A673 (cell line): Measurements from ENCODE around the gene TRDN. TPM values are rescaled to one million over a fixed set of nuclear protein-coding genes. Genes with fewer than 3 reads are reported as not detected.

Experiments used
- BruUV-seq: library from RNA; stranded (reverse); fragments of 400-500 nt; replicated peaks from 2 replicates; lab custom pipeline; 2021; lab: Mats Ljungman, UMichigan
- CTCF ChIA-PET: fragments of 300-600 bp; sonication (Branson Sonifier 250); formaldehyde crosslinking; loops from one replicate; lab custom pipeline; 2022; ENCODE audit warnings: antibody characterized with exemption; lab: Charles Lee
- POLR2A ChIA-PET: fragments of 300-600 bp; sonication (Branson Sonifier 250); formaldehyde crosslinking; loops from one replicate; lab custom pipeline; 2022; ENCODE audit warnings: antibody characterized with exemption; ENCODE audit not compliant: low non-redundant PET; lab: Charles Lee
- DNase-seq: peaks from one replicate; pipeline ENCODE4 v3.0.0-alpha.2; 2015; ENCODE audit warnings: low spot score
- H3K27ac ChIP-seq: fragments of 200-600 bp; sonication (generic); 2 replicates; pipeline ENCODE4 v1.5.1; 2016; ENCODE audit warnings: mixed run types, low read depth, mild to moderate bottlenecking, mixed read lengths, antibody characterized with exemption, low read length; ENCODE audit not compliant: poor library complexity, severe bottlenecking
- H3K27me3 ChIP-seq: fragments of 200-600 bp; sonication (generic); replicated peaks from 2 replicates; pipeline ENCODE4 v1.6.1; 2017; ENCODE audit warnings: mixed run types, low read depth, mild to moderate bottlenecking, mixed read lengths, antibody characterized with exemption, low read length; ENCODE audit not compliant: insufficient read depth, poor library complexity
- H3K36me3 ChIP-seq: fragments of 200-600 bp; sonication (generic); 2 replicates; pipeline ENCODE4 v1.6.1; 2016; ENCODE audit warnings: mixed run types, mild to moderate bottlenecking, mixed read lengths, antibody characterized with exemption, low read length; ENCODE audit not compliant: insufficient read depth, poor library complexity, severe bottlenecking
- H3K4me1 ChIP-seq: fragments of 200-600 bp; sonication (generic); 2 replicates; pipeline ENCODE4 v1.6.1; 2017; ENCODE audit warnings: mixed run types, mild to moderate bottlenecking, mixed read lengths, antibody characterized with exemption, low read length; ENCODE audit not compliant: insufficient read depth, poor library complexity, severe bottlenecking
- H3K4me3 ChIP-seq: fragments of 200-600 bp; sonication (generic); 2 replicates; pipeline ENCODE4 v1.5.1; 2016; ENCODE audit warnings: low read depth, mixed run types, mild to moderate bottlenecking, mixed read lengths, low read length; ENCODE audit not compliant: poor library complexity, severe bottlenecking
- H3K9me3 ChIP-seq: fragments of 200-600 bp; sonication (generic); 2 replicates; pipeline ENCODE4 v1.6.1; 2016; ENCODE audit warnings: mixed run types, low read depth, mild to moderate bottlenecking, mixed read lengths, antibody characterized with exemption, low read length; ENCODE audit not compliant: poor library complexity, severe bottlenecking
- CTCF ChIP-seq: fragments of 300-800, 200-600 bp; sonication (generic); conservative IDR thresholded peaks from 2 replicates; pipeline ENCODE4 v1.5.1; 2017; ENCODE audit warnings: low read depth, mild to moderate bottlenecking, antibody characterized with exemption, low read length, moderate library complexity, mixed read lengths
- EZH2 ChIP-seq: fragments of 200-600 bp; sonication (generic); IDR thresholded peaks from 2 replicates; pipeline ENCODE4 v1.6.1; 2017; ENCODE audit warnings: borderline replicate concordance, low read depth, mild to moderate bottlenecking, mixed read lengths, antibody characterized with exemption, low read length; ENCODE audit not compliant: poor library complexity, severe bottlenecking
- intact Hi-C: fragments of 100-400 bp; cut with micrococcal nuclease; formaldehyde crosslinking; loops from one replicate; pipeline ENCODE4 v1.10.0; 2022; ENCODE audit not compliant: unreplicated experiment
- total RNA-seq: library from RNA; stranded (reverse); gene quantifications from 2 replicates; pipeline ENCODE4 v1.2.3, GENCODE V29; 2021

The TRDN gene
- total RNA-seq, 1 experiment from 2014 or later = 3.8 TPM

GRCh38 chr6:123640567-123641187 lies 3.9 kb upstream of the TRDN start:
- Histone ChIP-seq H3K27ac (peak overlapping the region; percentile 5), H3K27me3 (no peaks in the 10 kb centered on the region), H3K9me3 (no peaks in the 10 kb centered on the region), H3K4me1 (peaks cover 6% of the 10 kb centered on the region), H3K36me3 (no peaks in the 10 kb centered on the region), H3K4me3 (no peak overlapping the region)
- ChIA-PET POLR2A (no interaction called here), CTCF (no interaction called here)
- no peak for TF ChIP-seq CTCF
- no peak for TF ChIP-seq EZH2
- intact Hi-C loops = no loop called here
- BruUV-seq = no TSS peak
- peak; percentile 45 for DNase-seq

GRCh38 chr6:123638865-123639264 lies 2.1 kb upstream of the TRDN start:
- no peak for DNase-seq
- TF ChIP-seq CTCF = no peak
- TF ChIP-seq EZH2 = no peak
- intact Hi-C loops = no loop called here
- Histone ChIP-seq H3K4me1 (peaks cover 6% of the 10 kb centered on the region), H3K9me3 (no peaks in the 10 kb centered on the region), H3K4me3 (no peak overlapping the region), H3K27me3 (no peaks in the 10 kb centered on the region), H3K27ac (no peak overlapping the region), H3K36me3 (no peaks in the 10 kb centered on the region)
- CTCF ChIA-PET = no interaction called here
- BruUV-seq = no TSS peak
- POLR2A ChIA-PET = no interaction called here

- H3K36me3 ChIP-seq = no peaks in the 10 kb centered on the region
- ChIA-PET POLR2A (no interaction called here), CTCF (no interaction called here)
- H3K27ac ChIP-seq = no peak overlapping the region
- TF ChIP-seq EZH2 (no peak), CTCF (no peak)
- no peak overlapping the region for H3K4me3 ChIP-seq
- H3K4me1 ChIP-seq = peaks cover 6% of the 10 kb centered on the region
- intact Hi-C loops = no loop called here
- H3K27me3 ChIP-seq = no peaks in the 10 kb centered on the region
- H3K9me3 ChIP-seq = no peaks in the 10 kb centered on the region
- no TSS peak for BruUV-seq
- DNase-seq = no peak
These were observed 468 bp downstream of the TRDN start for GRCh38 chr6:123636282-123636681.
